Gastroesophageal sphincter (tissue), 4 donors: ENCODE measurements around the gene CMSS1. TPM values are rescaled to one million over a fixed set of nuclear protein-coding genes. Genes with fewer than 3 reads are reported as not detected.
A peak's percentile ranks its signal among the peaks of the same experiment; 100 is the strongest.

Source experiments
- ATAC-seq: fragments of 150-250 bp; one replicate; pipeline ENCODE4 v1.9.1; 2016; ENCODE audit warnings: mild to moderate bottlenecking, moderate library complexity
- H3K27ac ChIP-seq, 4 donors: fragments of 200-600 bp; sonication (generic) in 3 of 4; 1 replicate in 3 of 4; 2 replicates in 1 of 4; pipeline ENCODE4 v1.5.1; 2016 to 2019
- H3K27me3 ChIP-seq: fragments of 200-600 bp; sonication (generic); one replicate; pipeline ENCODE4 v1.5.1; 2019
- H3K36me3 ChIP-seq, 2 donors: fragments of 200-600 bp; sonication (generic); one replicate each; pipeline ENCODE4 v1.5.1; 2019; ENCODE audit warnings: control low read depth in 1 of 2
- H3K4me1 ChIP-seq, 3 donors: fragments of 200-600 bp; sonication (generic); 1 replicate in 2 of 3; 2 replicates in 1 of 3; pipeline ENCODE4 v1.5.1; 2016 to 2019; ENCODE audit warnings: control low read depth in 2 of 3
- H3K4me3 ChIP-seq, 2 donors: fragments of 200-600 bp; sonication (generic); one replicate each; pipeline ENCODE4 v1.5.1; 2019; ENCODE audit warnings: mild to moderate bottlenecking in 1 of 2, moderate library complexity in 1 of 2
- H3K9me3 ChIP-seq, 3 donors: fragments of 200-600 bp; sonication (generic); one replicate each; pipeline ENCODE4 v1.5.1; 2017 to 2019; ENCODE audit warnings: control low read depth in 2 of 3
- EP300 ChIP-seq: sonication (generic); formaldehyde crosslinking; IDR thresholded peaks from one replicate; pipeline ENCODE4 v1.6.1; 2017; ENCODE audit warnings: antibody characterized with exemption, mild to moderate bottlenecking
- POLR2A ChIP-seq, 2 donors: fragments of 450-650 bp; IDR thresholded peaks; one replicate each; pipeline ENCODE4 v1.6.1; 2017; ENCODE audit warnings: antibody characterized with exemption in 2 of 2, mild to moderate bottlenecking in 2 of 2, moderate library complexity in 1 of 2
- POLR2AphosphoS5 ChIP-seq: sonication (generic); formaldehyde crosslinking; IDR thresholded peaks from one replicate; pipeline ENCODE4 v1.6.1; 2017; ENCODE audit warnings: antibody characterized with exemption
- WGBS, 2 donors: methylation state at CpG; one replicate each; pipeline ENCODE4 v1.1.5; 2018; ENCODE audit warnings: low coverage in 1 of 2; 5-methylcytosine and 5-hydroxymethylcytosine counted together
- total RNA-seq, 4 donors: library from RNA; depleted of rRNA; stranded (reverse); fragments of >200 nt; gene quantifications; one replicate each; pipeline ENCODE4 v1.1.0, GENCODE V29; 2016
- TF ChIP-seq, protein P1 (sequence below), 4 experiments: fragments of 200-600 bp in 2 of 4; fragments of 450-650 bp in 2 of 4; sonication (generic) in 1 of 4; IDR thresholded peaks; one replicate each; pipeline ENCODE4 v1.5.1; 2017 to 2019; ENCODE audit warnings: antibody characterized with exemption in 4 of 4, mild to moderate bottlenecking in 2 of 4, moderate library complexity in 2 of 4

The CMSS1 gene
- total RNA-seq, 4 donors from 2014 or later: 15.2 to 20.8 (median 16.6) TPM

DNA sequence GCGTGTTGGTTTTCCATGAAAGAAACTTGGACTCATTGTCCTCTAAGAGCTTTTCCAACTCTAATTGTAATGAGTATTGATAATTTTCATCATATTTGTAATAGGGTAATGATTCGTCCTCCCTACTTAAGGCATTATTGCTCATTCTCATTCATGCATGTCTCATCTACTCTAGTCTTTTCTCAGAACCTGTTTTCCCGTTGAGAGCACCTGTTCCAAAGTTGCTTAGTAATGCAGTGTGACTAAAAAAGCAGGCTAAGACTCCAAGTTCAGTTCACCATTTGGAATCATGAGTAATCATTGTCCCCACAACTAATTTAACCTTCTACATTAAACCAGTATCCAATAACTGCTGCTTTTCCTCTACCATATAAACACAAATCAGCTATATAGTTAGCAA is 212.7 kb downstream of the CMSS1 start:
- H3K4me1 ChIP-seq: peaks cover 0 to 46% (median 3%) of the 10 kb centered on the region in 3 donors
- no peak overlapping the region for H3K27ac ChIP-seq
- H3K4me3 ChIP-seq: no peak overlapping the region
- no peaks in the 10 kb centered on the region for H3K36me3 ChIP-seq
- no peak for ATAC-seq
- 80 to 81% methylated on average over 3 of the region's 3 CpGs for WGBS, 2 donors
- TF ChIP-seq EP300 (no peak), POLR2A (IDR thresholded peaks at IDR 0.05) (no peak), POLR2AphosphoS5 (no peak)
- TF ChIP-seq, protein P1, sequence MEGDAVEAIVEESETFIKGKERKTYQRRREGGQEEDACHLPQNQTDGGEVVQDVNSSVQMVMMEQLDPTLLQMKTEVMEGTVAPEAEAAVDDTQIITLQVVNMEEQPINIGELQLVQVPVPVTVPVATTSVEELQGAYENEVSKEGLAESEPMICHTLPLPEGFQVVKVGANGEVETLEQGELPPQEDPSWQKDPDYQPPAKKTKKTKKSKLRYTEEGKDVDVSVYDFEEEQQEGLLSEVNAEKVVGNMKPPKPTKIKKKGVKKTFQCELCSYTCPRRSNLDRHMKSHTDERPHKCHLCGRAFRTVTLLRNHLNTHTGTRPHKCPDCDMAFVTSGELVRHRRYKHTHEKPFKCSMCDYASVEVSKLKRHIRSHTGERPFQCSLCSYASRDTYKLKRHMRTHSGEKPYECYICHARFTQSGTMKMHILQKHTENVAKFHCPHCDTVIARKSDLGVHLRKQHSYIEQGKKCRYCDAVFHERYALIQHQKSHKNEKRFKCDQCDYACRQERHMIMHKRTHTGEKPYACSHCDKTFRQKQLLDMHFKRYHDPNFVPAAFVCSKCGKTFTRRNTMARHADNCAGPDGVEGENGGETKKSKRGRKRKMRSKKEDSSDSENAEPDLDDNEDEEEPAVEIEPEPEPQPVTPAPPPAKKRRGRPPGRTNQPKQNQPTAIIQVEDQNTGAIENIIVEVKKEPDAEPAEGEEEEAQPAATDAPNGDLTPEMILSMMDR (IDR thresholded peaks at IDR 0.05): no peak
- no peaks in the 10 kb centered on the region for H3K9me3 ChIP-seq
- no peaks in the 10 kb centered on the region for H3K27me3 ChIP-seq

DNA sequence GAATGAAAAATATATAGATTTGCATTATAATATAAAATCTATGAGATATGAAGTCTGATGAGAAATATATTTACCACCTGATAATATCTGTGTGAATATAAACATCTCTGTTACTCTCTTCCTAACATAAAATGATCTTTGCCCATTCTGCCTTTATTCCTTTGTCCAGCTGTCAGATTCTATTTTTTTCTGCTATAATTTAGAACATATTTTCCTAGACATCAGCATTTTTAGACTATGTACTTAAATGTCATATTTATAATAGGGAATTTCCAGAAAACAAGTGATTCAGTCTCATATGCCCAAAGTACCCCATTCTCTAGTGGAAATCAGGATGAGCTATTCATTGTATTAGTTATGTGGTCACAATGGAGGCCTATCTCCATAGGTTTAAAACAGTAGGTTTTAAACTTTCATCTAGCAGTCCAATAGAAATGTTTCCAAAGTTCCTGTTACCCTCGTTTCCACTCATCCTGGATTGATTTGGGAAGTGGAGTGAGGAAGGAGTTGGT is 213.3 kb downstream of the CMSS1 start:
- H3K27me3 ChIP-seq: no peaks in the 10 kb centered on the region
- H3K4me3 ChIP-seq: no peak overlapping the region
- no peaks in the 10 kb centered on the region for H3K36me3 ChIP-seq
- no peak for TF ChIP-seq POLR2A (IDR thresholded peaks at IDR 0.05)
- no peak for TF ChIP-seq POLR2AphosphoS5
- TF ChIP-seq EP300: no peak
- TF ChIP-seq, protein P1 (IDR thresholded peaks at IDR 0.05): no peak
- no peak for ATAC-seq
- no peaks in the 10 kb centered on the region for H3K9me3 ChIP-seq
- no peak overlapping the region for H3K27ac ChIP-seq
- WGBS, 2 donors: 75 to 83% methylated on average over 1 of the region's 1 CpG
- peaks cover 0 to 42% (median 3%) of the 10 kb centered on the region in 3 donors for H3K4me1 ChIP-seq

DNA sequence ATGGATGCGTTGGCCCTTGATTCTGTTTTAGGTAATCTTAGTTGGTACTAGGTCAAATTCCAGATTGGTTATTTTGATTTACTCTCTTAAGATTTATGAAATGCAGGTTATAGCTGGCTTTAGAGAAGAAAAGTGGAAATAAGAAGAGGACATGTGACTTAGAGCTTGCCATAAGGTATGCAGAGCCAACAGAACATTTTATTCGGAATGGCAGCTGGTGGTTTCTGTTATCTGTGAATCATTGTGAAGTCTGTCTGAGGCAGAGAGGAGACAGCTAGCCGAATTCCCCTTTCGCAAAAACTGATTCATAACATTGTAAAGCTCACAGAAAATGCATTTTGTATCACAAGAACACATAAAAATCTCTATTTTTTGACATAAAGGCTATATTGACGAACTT is 214.6 kb downstream of the CMSS1 start:
- ATAC-seq: no peak
- no peak overlapping the region for H3K4me3 ChIP-seq
- H3K9me3 ChIP-seq: no peaks in the 10 kb centered on the region
- TF ChIP-seq POLR2A (IDR thresholded peaks at IDR 0.05) (no peak), EP300 (no peak), POLR2AphosphoS5 (no peak)
- TF ChIP-seq, protein P1 (IDR thresholded peaks at IDR 0.05): no peak
- H3K27me3 ChIP-seq: no peaks in the 10 kb centered on the region
- no peaks in the 10 kb centered on the region for H3K36me3 ChIP-seq
- peak overlapping the region in 1 of 4 donors; percentile 54 for H3K27ac ChIP-seq
- peaks cover 0 to 42% (median 3%) of the 10 kb centered on the region in 3 donors for H3K4me1 ChIP-seq
- 41 to 45% methylated on average over 5 of the region's 5 CpGs for WGBS, 2 donors

DNA sequence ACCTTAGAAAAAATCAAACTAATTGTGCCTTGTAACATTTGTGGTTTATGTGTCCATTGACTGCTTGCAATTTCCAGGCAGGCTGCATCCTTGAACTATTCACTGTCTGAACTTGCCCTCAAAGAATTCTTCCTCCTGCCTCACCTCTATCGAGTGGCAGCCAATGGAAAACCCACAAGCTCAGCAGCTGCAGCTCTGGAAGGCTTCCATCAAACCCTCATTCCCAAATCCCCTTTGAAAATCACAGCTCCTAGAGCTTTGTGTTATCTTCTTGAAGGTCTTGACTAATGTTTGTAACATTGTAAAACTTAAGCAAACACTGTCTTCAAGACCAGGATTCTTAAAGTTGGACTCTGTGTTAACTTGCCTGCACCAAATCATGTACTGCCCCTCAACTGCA is 215.5 kb downstream of the CMSS1 start:
- Histone ChIP-seq H3K4me1 (peaks cover 0 to 42% (median 3%) of the 10 kb centered on the region in 3 donors), H3K36me3 (no peaks in the 10 kb centered on the region), H3K27me3 (no peaks in the 10 kb centered on the region), H3K9me3 (no peaks in the 10 kb centered on the region), H3K4me3 (no peak overlapping the region), H3K27ac (peak overlapping the region in 2 of 4 donors; percentile 30 to 54)
- ATAC-seq: no peak
- 0 to 25% methylated on average over 1 of the region's 1 CpG for WGBS, 2 donors
- TF ChIP-seq, protein P1 (IDR thresholded peaks at IDR 0.05): no peak
- TF ChIP-seq EP300: no peak
- TF ChIP-seq POLR2AphosphoS5: no peak
- no peak for TF ChIP-seq POLR2A (IDR thresholded peaks at IDR 0.05)

DNA sequence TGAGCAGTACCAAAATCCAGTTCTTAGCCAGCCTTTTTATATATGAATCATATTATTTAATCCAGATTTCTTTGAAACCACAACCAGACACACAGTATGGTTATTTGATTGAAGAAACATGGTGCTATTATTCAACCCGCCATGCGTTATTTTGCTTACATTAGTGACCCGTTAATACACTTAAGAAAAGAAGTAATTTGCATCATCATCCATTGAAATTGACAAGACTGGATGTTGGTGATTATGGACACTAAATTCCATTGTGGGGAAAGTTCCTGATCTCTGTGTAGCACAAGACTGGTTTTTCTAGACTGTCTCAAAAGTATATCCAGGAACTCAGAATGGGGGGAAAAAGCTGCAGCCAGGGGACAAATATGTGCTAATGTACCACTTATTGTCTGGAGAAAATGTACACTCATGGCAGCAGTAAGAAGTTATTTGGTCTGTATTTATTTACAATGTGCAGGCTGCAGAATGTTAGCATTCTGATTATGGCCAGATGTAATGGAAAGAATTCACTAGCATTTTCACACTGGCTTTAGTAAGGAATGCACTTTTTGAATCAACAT is 216.3 kb downstream of the CMSS1 start:
- H3K4me3 ChIP-seq: no peak overlapping the region
- H3K4me1 ChIP-seq: peaks cover 0 to 42% (median 3%) of the 10 kb centered on the region in 3 donors
- ATAC-seq: no peak
- H3K9me3 ChIP-seq: no peaks in the 10 kb centered on the region
- H3K27ac ChIP-seq: peak overlapping the region; percentile 23 to 54 (median 37)
- TF ChIP-seq EP300: no peak
- no peak for TF ChIP-seq POLR2AphosphoS5
- no peak for TF ChIP-seq POLR2A (IDR thresholded peaks at IDR 0.05)
- TF ChIP-seq, protein P1 (IDR thresholded peaks at IDR 0.05): no peak
- 36% methylated on average over 2 of the region's 3 CpGs; no CpG with 5 or more reads in 1 of the 2 donors for WGBS, 2 donors
- H3K36me3 ChIP-seq: no peaks in the 10 kb centered on the region
- H3K27me3 ChIP-seq: no peaks in the 10 kb centered on the region
